Transverse colon (tissue), 4 donors: Measurements from ENCODE around the gene GAB2. TPM values are rescaled to one million over a fixed set of nuclear protein-coding genes. Genes with fewer than 3 reads are reported as not detected.
A peak's percentile ranks its signal among the peaks of the same experiment; 100 is the strongest.
"Not testable (repeated sequence)": the region's sequence is repeated elsewhere in the genome, so short reads cannot be mapped to it uniquely, and the experiment has no call there.

Source experiments
- DNase-seq: peaks from one replicate; pipeline ENCODE4 v3.0.0-alpha.2; 2019
- H3K27ac ChIP-seq, 4 donors: fragments of 200-600 bp; sonication (generic); 2 replicates each; pipeline ENCODE4 v1.5.1; 2016 to 2018; ENCODE audit warnings: inconsistent platforms in 4 of 4
- H3K27me3 ChIP-seq: fragments of 200-600 bp; sonication (generic); 2 replicates; pipeline ENCODE4 v1.5.1; 2017; ENCODE audit warnings: inconsistent platforms
- H3K36me3 ChIP-seq, 4 donors: fragments of 200-600 bp; sonication (generic); 2 replicates each; pipeline ENCODE4 v1.5.1; 2017 to 2019; ENCODE audit warnings: inconsistent platforms in 4 of 4
- H3K4me1 ChIP-seq, 4 donors: fragments of 200-600 bp; sonication (generic); 2 replicates each; pipeline ENCODE4 v1.5.1; 2017 to 2020; ENCODE audit warnings: inconsistent platforms in 4 of 4
- H3K4me3 ChIP-seq, 4 donors: fragments of 200-600 bp; sonication (generic); 1 replicate in 1 of 4; 2 replicates in 3 of 4; pipeline versions ENCODE4 v1.5.1 to v1.6.1; 2017 to 2019; ENCODE audit warnings: inconsistent platforms in 4 of 4
- H3K9me3 ChIP-seq, 2 donors: fragments of 200-600 bp; sonication (generic); 2 replicates each; pipeline ENCODE4 v1.5.1; 2017 to 2019; ENCODE audit warnings: inconsistent platforms in 2 of 2
- CTCF ChIP-seq, 5 experiments: fragments of 200-600 bp in 3 of 5; fragments of 450-650 bp in 2 of 5; sonication (generic) in 3 of 5; IDR thresholded peaks; 1 replicate in 2 of 5; 2 replicates in 3 of 5; pipeline ENCODE4 v1.5.1; 2016 to 2017; ENCODE audit warnings: antibody characterized with exemption in 5 of 5, inconsistent platforms in 3 of 5, mild to moderate bottlenecking in 2 of 5, moderate library complexity in 1 of 5
- EP300 ChIP-seq: sonication (generic); formaldehyde crosslinking; IDR thresholded peaks from one replicate; pipeline ENCODE4 v1.6.1; 2017; ENCODE audit warnings: antibody characterized with exemption, low read depth
- POLR2A ChIP-seq: fragments of 450-650 bp; IDR thresholded peaks from one replicate; pipeline ENCODE4 v1.6.1; 2016; ENCODE audit warnings: antibody characterized with exemption, mild to moderate bottlenecking, moderate library complexity
- POLR2AphosphoS5 ChIP-seq, 3 donors: sonication (generic); formaldehyde crosslinking; IDR thresholded peaks; one replicate each; pipeline ENCODE4 v1.6.1; 2016; ENCODE audit warnings: antibody characterized with exemption in 3 of 3
- WGBS, 2 donors: methylation state at CpG; one replicate each; pipeline ENCODE4 v1.1.5; 2018; ENCODE audit warnings: low coverage in 1 of 2; 5-methylcytosine and 5-hydroxymethylcytosine counted together
- in situ Hi-C, 4 donors: fragments of 200-750 bp; cut with MboI; loops; one replicate each; pipeline versions ENCODE4 v1.15.0 to v1.15.1; 2017; ENCODE audit warnings: low sequenced_read_pairs in 3 of 4, low pct_ligation_motif_present in 1 of 4, low pct_unique_long_range_greater_than_20kb in 1 of 4
- intact Hi-C: fragments of 100-400 bp; cut with DNase I; formaldehyde crosslinking; loops from one replicate; pipeline ENCODE4 v1.15.1; 2023; ENCODE audit warnings: low total_unique reads
- total RNA-seq, 4 donors: library from RNA; depleted of rRNA; stranded (reverse); fragments of >200 nt; gene quantifications; one replicate each; pipeline ENCODE4 v1.1.0, GENCODE V29; 2016

The GAB2 gene
- total RNA-seq, 4 donors from 2014 or later, result 5.8 to 35.7 (median 22.9) TPM

DNA sequence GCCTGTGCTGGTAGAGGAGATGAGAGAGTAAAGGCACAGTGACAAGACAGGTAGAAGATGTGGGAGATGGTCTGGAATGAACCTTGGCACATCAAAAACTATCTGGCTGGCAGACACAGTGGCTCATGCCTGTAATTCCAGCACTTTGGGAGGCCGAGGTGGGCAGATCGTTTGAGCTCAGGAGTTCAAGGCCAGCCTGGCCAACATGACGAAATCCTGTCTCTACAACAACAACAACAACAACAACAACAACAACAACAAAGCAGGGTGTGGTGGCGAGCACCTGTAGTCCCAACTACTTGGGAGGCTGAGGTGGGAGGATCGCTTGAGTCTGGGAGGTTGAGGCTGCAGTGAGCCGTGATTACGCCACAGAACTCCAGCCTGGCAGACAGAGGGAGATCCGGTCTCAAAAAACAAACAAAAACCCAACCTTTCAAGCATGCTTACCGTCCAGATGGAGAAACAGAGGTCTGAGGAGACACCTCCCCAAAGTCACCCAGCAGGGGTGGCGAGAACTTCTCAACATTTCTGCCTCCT is 240.9 kb downstream of the GAB2 start:
- in situ Hi-C loops (no loop called here), intact Hi-C loops (no loop called here)
- WGBS, 2 donors, result 93% methylated on average over 10 of the region's 10 CpGs; no CpG with 5 or more reads in 1 of the 2 donors
- Histone ChIP-seq H3K27me3 (no peaks in the 10 kb centered on the region), H3K4me3 (no peak overlapping the region), H3K27ac (no peak overlapping the region), H3K9me3 (no peaks in the 10 kb centered on the region), H3K36me3 (peaks cover 0 to 10% (median 2%) of the 10 kb centered on the region in 4 donors), H3K4me1 (no peaks in the 10 kb centered on the region)
- no peak for DNase-seq
- TF ChIP-seq POLR2A (no peak), POLR2AphosphoS5 (IDR thresholded peaks at IDR 0.05) (no peak), CTCF (IDR thresholded peaks at IDR 0.05) (no peak), EP300 (no peak)

DNA sequence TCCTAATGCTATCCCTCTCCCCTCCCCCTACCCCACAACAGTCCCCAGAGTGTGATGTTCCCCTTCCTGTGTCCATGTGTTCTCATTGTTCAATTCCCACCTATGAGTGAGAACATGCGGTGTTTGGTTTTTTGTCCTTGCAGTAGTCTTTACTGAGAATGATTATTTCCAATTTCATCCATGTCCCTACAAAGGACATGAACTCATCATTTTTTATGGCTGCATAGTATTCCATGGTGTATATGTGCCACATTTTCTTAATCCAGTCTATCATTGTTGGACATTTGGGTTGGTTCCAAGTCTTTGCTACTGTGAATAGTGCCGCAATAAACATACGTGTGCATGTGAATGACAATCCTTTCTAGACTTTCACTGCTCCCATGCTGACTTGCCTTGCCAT is 241.8 kb downstream of the GAB2 start:
- WGBS, 2 donors, result 98 to 100% methylated on average over 1 to 3 of the region's 3 CpGs
- DNase-seq, H3K4me3 ChIP-seq, H3K9me3 ChIP-seq, H3K27ac ChIP-seq, H3K27me3 ChIP-seq, H3K4me1 ChIP-seq, in situ Hi-C loops, intact Hi-C loops: not testable (repeated sequence)
- peaks cover 0 to 10% (median 2%) of the 10 kb centered on the region in 4 donors for H3K36me3 ChIP-seq

- peaks cover 0 to 20% (median 8%) of the 10 kb centered on the region in 4 donors for H3K4me1 ChIP-seq
- in situ Hi-C loops, result no loop called here
- DNase-seq, result no peak
- 95% methylated on average over 6 of the region's 6 CpGs; no CpG with 5 or more reads in 1 of the 2 donors for WGBS, 2 donors
- H3K9me3 ChIP-seq, result no peaks in the 10 kb centered on the region
- peaks cover 0 to 10% (median 2%) of the 10 kb centered on the region in 4 donors for H3K36me3 ChIP-seq
- H3K4me3 ChIP-seq, result no peak overlapping the region
- no peaks in the 10 kb centered on the region for H3K27me3 ChIP-seq
- intact Hi-C loops, result no loop called here
- TF ChIP-seq POLR2A, result no peak
- H3K27ac ChIP-seq, result no peak overlapping the region
Observed at GRCh38 chr11:78171951-78172350, 245.7 kb downstream of the GAB2 start.

- DNase-seq, result no peak
- intact Hi-C loops, result no loop called here
- Histone ChIP-seq H3K27ac (no peak overlapping the region), H3K27me3 (no peaks in the 10 kb centered on the region), H3K9me3 (no peaks in the 10 kb centered on the region), H3K4me3 (no peak overlapping the region), H3K4me1 (peaks cover 0 to 20% (median 8%) of the 10 kb centered on the region in 4 donors), H3K36me3 (peaks cover 0 to 10% (median 2%) of the 10 kb centered on the region in 4 donors)
- TF ChIP-seq POLR2A (no peak), POLR2AphosphoS5 (IDR thresholded peaks at IDR 0.05) (no peak), EP300 (no peak), CTCF (IDR thresholded peaks at IDR 0.05) (no peak)
- WGBS, 2 donors, result 78 to 91% methylated on average over 3 to 7 of the region's 7 CpGs
- in situ Hi-C loops, result no loop called here
Observed at GRCh38 chr11:78170874-78171549, 246.6 kb downstream of the GAB2 start.

GRCh38 chr11:78170413-78170812 is 247.2 kb downstream of the GAB2 start:
- WGBS, 2 donors, result 93% methylated on average over 10 of the region's 11 CpGs; no CpG with 5 or more reads in 1 of the 2 donors
- no peaks in the 10 kb centered on the region for H3K9me3 ChIP-seq
- in situ Hi-C loops, result no loop called here
- no peak for DNase-seq
- TF ChIP-seq CTCF (IDR thresholded peaks at IDR 0.05) (no peak), EP300 (no peak), POLR2AphosphoS5 (IDR thresholded peaks at IDR 0.05) (no peak), POLR2A (no peak)
- H3K4me3 ChIP-seq, result no peak overlapping the region
- peaks cover 0 to 10% (median 2%) of the 10 kb centered on the region in 4 donors for H3K36me3 ChIP-seq
- no peaks in the 10 kb centered on the region for H3K27me3 ChIP-seq
- H3K4me1 ChIP-seq, result peaks cover 0 to 20% (median 8%) of the 10 kb centered on the region in 4 donors
- intact Hi-C loops, result no loop called here
- peak overlapping the region in 2 of 4 donors; percentile 62 to 80 for H3K27ac ChIP-seq
